GM12872 (cell line): ENCODE results near the gene RARB.

Experiments
- TF ChIP-seq, protein P1 (sequence below): IDR thresholded peaks from 3 replicates; pipeline ENCODE4 v1.5.1; 2011; ENCODE audit warnings: low read depth, mild to moderate bottlenecking, low read length, moderate library complexity; ENCODE audit not compliant: insufficient read depth

The RARB gene

DNA sequence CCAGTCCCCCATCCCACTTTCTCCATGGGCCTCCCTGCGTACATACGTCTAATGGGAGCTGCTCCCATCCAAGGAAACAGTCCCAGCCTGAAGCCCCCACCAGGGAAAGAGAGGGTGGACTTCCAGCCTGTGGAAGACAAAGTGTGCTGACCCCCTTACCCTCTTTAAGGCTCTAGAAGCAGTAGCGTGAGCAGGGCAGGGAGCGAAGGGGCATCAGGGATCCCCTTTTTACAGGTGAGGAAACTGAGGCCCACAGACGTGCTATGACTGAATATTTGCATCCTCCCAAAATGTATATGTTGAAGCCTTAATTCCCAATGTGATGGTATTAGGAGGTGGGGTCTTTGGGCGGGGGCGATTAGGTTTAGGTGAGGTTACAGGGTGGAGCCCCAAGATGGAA is 153.3 kb downstream of the RARB start:
- TF ChIP-seq, protein P1, sequence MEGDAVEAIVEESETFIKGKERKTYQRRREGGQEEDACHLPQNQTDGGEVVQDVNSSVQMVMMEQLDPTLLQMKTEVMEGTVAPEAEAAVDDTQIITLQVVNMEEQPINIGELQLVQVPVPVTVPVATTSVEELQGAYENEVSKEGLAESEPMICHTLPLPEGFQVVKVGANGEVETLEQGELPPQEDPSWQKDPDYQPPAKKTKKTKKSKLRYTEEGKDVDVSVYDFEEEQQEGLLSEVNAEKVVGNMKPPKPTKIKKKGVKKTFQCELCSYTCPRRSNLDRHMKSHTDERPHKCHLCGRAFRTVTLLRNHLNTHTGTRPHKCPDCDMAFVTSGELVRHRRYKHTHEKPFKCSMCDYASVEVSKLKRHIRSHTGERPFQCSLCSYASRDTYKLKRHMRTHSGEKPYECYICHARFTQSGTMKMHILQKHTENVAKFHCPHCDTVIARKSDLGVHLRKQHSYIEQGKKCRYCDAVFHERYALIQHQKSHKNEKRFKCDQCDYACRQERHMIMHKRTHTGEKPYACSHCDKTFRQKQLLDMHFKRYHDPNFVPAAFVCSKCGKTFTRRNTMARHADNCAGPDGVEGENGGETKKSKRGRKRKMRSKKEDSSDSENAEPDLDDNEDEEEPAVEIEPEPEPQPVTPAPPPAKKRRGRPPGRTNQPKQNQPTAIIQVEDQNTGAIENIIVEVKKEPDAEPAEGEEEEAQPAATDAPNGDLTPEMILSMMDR, result no peak

DNA sequence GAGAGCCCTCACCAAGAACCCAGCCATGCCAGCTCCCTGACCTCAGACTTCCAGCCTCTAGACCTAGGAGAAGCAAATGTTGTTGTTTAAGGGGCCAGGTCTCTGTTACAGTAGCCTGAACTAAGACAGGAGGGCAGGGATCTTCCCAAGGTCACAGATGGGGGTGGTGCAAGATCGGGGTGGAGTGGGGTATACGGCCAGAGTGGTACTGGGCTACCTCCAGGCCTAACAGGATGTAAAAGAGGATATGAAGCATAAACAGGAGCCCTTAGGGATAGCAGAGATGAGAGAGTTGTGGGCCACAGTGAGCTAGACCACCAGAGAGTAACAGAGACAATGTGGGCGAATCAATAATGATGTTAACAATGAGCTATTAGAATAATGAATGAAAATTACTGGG is 153.8 kb downstream of the RARB start:
- TF ChIP-seq, protein P1, result no peak

DNA sequence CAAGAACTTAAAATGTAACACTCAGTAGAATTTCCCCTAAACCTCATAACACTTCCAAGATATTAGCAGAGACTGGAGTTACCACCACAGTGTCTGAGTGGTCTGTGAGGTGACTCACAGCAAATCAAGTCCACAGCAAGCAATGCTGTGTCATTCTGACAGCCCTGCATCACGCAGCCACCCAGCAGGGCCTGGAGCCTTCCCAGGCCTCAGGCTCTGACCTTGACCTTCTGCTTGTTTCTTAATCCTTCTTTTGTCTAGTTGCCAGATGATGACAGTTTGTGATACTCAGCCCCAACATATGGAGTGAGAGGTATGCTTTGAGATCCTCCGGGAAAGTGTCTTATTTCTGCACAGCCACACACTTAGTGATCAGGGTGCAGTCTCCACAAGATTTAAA is 154.2 kb downstream of the RARB start:
- TF ChIP-seq, protein P1, result no peak

DNA sequence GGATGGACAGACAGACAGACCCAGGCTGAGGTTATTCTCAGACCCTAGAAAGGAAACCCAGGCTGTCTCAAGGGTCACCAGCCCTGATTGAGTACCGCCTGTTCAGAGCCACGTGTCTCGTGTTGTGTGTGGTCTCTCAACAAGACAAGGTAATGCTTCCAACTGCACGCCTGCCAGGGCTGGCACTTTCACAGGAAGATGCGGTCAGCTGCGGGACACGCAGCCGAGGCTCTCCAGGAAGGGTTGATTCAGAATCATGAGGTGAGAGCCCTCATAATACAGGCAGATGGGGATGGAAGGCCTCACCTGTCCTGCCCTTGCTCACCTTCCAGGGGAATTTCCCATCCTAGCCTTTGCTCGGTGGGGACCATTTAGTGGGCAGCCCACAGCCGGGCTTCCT is 155.3 kb downstream of the RARB start:
- TF ChIP-seq, protein P1, result no peak

DNA sequence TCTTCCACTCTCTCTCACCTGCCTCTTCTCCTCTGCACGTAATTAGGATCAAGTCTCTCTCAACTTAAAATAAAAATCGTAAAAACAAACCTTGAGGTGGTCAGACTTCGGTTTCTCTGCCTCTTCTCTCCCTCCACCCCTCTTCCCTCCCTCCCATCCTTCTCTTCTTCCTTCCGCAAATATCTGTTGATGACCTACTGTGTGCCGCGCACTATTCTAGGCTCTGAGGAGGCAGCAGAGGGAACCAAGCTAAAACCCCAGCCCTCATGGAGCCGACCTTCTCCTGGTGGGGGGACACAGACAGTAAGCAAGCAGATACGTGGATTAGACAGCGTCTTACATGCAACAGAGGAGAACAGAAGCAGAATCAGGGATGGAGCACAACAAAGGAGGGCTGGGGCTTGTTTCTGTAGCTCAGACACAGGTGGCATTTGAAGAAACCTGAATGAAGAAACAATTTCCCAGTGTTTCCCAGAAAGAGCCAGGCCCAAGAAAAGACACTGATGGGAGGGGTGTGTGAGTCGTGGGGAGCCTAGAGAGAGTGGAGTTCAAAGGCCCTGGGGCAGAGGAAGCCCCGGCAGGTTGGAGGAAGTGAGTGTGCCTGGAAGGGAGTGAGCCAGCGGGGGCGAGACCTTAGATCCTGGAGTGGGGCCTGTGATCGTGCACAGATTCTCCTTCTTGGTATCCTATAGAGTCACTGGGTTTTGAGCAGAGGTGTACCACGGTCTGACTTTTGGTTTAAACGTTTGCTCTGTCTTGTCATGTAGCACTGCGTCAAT is 156.1 kb downstream of the RARB start:
- TF ChIP-seq, protein P1, result no peak

DNA sequence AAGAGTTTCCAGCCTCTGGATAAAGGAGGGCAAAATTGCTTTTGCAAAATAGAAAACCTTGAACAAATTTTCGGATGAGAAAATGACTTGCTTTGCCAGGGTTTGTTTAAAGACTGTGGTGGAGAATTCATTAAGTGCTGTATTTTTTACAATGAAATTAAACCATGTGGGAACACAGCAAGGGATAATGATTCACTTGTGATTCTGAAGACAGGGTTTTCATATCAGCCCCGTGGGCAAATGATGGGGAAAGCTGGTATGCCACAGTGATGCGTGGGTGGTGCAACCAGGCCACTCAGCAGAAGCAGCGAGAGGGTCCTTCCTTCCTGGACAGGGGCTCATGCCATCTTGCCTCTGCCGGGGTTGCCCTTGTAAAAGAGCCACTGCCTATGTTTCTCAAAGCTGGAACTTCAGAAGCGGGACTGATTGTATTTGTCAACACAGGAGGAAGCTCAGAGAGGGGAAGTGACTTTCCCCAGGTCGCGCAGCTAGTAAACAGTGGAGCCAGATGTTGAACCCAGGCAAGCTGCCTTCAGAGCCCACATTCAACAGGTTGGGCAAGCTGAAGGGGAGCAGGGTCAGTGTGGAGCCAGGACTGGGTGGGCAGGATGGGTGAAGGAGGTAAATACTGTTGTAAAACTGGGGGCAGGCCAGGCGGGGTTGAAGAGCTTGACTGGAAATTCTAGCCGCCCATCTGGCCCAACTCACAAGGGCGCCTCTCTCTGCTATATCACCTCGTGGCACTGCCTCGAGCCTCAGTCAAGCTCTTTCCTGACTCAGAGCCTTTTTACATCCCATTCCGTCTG is 157.5 kb downstream of the RARB start:
- TF ChIP-seq, protein P1, result no peak

DNA sequence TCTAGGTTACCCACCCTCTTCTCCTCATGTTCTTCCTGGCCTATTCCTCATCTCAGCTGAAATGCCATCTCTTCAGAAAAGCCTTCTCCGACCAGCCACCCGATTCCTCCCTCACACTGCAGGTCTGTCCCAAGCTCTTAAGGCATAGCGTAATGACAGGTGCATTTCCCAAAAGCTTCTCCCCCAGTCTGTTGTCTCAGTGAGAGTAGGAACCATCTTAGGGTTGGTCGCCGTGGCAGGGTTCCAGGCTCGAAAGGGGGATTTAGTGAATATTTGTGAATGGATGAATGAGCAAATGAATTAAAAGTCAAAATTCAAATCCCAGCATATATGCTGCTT is 158.1 kb downstream of the RARB start:
- TF ChIP-seq, protein P1, result no peak
